ENCODE measurements around the gene ATP2B2. TPM values are rescaled to one million over a fixed set of nuclear protein-coding genes. Genes with fewer than 3 reads are reported as not detected.

Gene ATP2B2
- total RNA-seq, 1 experiment from 2014 or later: not detected

DNA sequence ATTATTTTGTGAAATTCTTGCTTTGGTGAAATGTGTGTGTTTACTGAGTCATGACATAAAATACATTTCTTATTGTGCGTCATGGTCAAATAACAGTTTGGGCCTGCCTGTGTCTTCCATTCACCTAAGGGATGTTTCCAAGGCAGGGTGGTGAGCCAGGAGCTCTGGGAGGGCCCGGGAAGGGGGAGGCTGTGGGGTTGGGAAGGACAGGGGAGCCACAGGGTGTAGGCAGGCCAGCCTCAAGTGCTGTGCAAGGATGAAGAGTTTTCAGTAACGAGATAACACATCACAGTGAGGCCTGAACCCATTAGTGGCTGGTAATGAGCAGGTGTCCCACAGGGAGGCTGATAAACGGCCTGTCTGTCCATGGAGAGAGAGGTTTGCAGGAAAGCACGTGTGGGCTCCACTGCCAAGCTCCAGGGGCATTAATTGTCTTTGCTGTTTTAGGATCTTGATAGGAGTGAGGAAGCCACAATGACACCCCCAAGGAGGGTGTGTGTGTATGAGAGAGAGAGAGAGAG, 148.9 kb downstream of the ATP2B2 start:
- no peaks in the 10 kb centered on the region for H3K79me2 ChIP-seq (ENCODE audit: insufficient read depth, low read length)
- CTCF ChIA-PET: no interaction called here
- no peak overlapping the region for H3K4me2 ChIP-seq (ENCODE audit: low read length)

More for the DNA sequence above, 148.9 kb downstream of the ATP2B2 start:
- Histone ChIP-seq H3K27ac (ENCODE audit: low read depth, low read length) (no peak overlapping the region), H3K4me1 (ENCODE audit: control insufficient read depth in 1 of 2, insufficient read depth in 2 of 2, low read length in 2 of 2) (peaks cover 0 to 7% of the 10 kb centered on the region in 2 experiments; a peak in 1 of 4 replicates), H3K9me2 (ENCODE audit: insufficient read depth) (no peaks in the 10 kb centered on the region), H3K27me3 (ENCODE audit: insufficient read depth, low read length) (peaks cover 4% of the 10 kb centered on the region; the same call in 1 of the 2 replicates), H3K9ac (ENCODE audit: low read length) (no peak overlapping the region), H3K9me3 (ENCODE audit: control insufficient read depth in 1 of 2, insufficient read depth in 1 of 2, low read depth in 1 of 2, low read length in 2 of 2) (no peaks in the 10 kb centered on the region), H3K36me3 (ENCODE audit: control insufficient read depth in 1 of 2, insufficient read depth in 2 of 2, low read length in 2 of 2) (no peaks in the 10 kb centered on the region), H4K20me1 (ENCODE audit: insufficient read depth) (no peaks in the 10 kb centered on the region), H3K4me3 (replicated peaks in 1 of 2; ENCODE audit: low read depth in 1 of 2, low read length in 2 of 2) (no peak overlapping the region), H2AFZ (ENCODE audit: low read depth, low read length, poor library complexity, severe bottlenecking) (no peak overlapping the region)
- DNase-seq (ENCODE audit: low read depth, low spot score) (no peak), ATAC-seq (no peak)
- POLR2A ChIA-PET: no interaction called here
- BruUV-seq (replicated peaks): no TSS peak
- intact Hi-C loops (cut with micrococcal nuclease): no loop called here
- RAD21 ChIA-PET (ENCODE audit: low non-redundant PET in 1 of 2, low total read pairs in 2 of 2, uncharacterized antibody in 2 of 2, unreplicated experiment in 2 of 2): interaction anchor here in 1 of 2 experiments (1.1 kb wide), 1 partner anchor 12 kb away, joined by 3 read pairs; no protein-coding TSS in a partner anchor
- TF ChIP-seq, protein P1, sequence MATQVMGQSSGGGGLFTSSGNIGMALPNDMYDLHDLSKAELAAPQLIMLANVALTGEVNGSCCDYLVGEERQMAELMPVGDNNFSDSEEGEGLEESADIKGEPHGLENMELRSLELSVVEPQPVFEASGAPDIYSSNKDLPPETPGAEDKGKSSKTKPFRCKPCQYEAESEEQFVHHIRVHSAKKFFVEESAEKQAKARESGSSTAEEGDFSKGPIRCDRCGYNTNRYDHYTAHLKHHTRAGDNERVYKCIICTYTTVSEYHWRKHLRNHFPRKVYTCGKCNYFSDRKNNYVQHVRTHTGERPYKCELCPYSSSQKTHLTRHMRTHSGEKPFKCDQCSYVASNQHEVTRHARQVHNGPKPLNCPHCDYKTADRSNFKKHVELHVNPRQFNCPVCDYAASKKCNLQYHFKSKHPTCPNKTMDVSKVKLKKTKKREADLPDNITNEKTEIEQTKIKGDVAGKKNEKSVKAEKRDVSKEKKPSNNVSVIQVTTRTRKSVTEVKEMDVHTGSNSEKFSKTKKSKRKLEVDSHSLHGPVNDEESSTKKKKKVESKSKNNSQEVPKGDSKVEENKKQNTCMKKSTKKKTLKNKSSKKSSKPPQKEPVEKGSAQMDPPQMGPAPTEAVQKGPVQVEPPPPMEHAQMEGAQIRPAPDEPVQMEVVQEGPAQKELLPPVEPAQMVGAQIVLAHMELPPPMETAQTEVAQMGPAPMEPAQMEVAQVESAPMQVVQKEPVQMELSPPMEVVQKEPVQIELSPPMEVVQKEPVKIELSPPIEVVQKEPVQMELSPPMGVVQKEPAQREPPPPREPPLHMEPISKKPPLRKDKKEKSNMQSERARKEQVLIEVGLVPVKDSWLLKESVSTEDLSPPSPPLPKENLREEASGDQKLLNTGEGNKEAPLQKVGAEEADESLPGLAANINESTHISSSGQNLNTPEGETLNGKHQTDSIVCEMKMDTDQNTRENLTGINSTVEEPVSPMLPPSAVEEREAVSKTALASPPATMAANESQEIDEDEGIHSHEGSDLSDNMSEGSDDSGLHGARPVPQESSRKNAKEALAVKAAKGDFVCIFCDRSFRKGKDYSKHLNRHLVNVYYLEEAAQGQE (IDR thresholded peaks at IDR 0.05; ENCODE audit: low read depth): no peak
- TF ChIP-seq FOSL1 (IDR thresholded peaks at IDR 0.05; ENCODE audit: low read depth): no peak
- TF ChIP-seq SP1 (IDR thresholded peaks at IDR 0.05; ENCODE audit: low read depth): no peak
- TF ChIP-seq YY1 (IDR thresholded peaks at IDR 0.05; ENCODE audit: extremely low read depth, insufficient replicate concordance, low read depth, low read length): no peak
- TF ChIP-seq CBX3 (IDR thresholded peaks at IDR 0.05; ENCODE audit: low read depth): no peak
- no peak for TF ChIP-seq POLR2A (IDR thresholded peaks at IDR 0.05; ENCODE audit: borderline replicate concordance, extremely low read depth, insufficient read depth, insufficient read length)
- TF ChIP-seq, protein P2, sequence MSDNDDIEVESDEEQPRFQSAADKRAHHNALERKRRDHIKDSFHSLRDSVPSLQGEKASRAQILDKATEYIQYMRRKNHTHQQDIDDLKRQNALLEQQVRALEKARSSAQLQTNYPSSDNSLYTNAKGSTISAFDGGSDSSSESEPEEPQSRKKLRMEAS (IDR thresholded peaks at IDR 0.05): no peak
- no peak for TF ChIP-seq ZFX (IDR thresholded peaks at IDR 0.05)
- TF ChIP-seq ZNF274 (IDR thresholded peaks at IDR 0.05; ENCODE audit: low read depth, low read length): no peak
- TF ChIP-seq EZH2 (IDR thresholded peaks at IDR 0.05): no peak
- no peak for TF ChIP-seq SRF (IDR thresholded peaks at IDR 0.05; ENCODE audit: low read depth)
- no peak for TF ChIP-seq EZH2phosphoT487 (IDR thresholded peaks at IDR 0.05; ENCODE audit: borderline replicate concordance)
- no peak for TF ChIP-seq ELF1 (IDR thresholded peaks at IDR 0.05; ENCODE audit: borderline replicate concordance, low read depth)
- no peak for TF ChIP-seq CEBPB (IDR thresholded peaks at IDR 0.05; ENCODE audit: low read depth)
- no peak for TF ChIP-seq RAD21 (IDR thresholded peaks at IDR 0.05; ENCODE audit: low read depth)
- TF ChIP-seq POLR2AphosphoS5 (IDR thresholded peaks at IDR 0.05; ENCODE audit: low read depth, low read length): no peak
- TF ChIP-seq EGR1 (IDR thresholded peaks at IDR 0.05; ENCODE audit: low read depth): no peak
- TF ChIP-seq, protein P3, sequence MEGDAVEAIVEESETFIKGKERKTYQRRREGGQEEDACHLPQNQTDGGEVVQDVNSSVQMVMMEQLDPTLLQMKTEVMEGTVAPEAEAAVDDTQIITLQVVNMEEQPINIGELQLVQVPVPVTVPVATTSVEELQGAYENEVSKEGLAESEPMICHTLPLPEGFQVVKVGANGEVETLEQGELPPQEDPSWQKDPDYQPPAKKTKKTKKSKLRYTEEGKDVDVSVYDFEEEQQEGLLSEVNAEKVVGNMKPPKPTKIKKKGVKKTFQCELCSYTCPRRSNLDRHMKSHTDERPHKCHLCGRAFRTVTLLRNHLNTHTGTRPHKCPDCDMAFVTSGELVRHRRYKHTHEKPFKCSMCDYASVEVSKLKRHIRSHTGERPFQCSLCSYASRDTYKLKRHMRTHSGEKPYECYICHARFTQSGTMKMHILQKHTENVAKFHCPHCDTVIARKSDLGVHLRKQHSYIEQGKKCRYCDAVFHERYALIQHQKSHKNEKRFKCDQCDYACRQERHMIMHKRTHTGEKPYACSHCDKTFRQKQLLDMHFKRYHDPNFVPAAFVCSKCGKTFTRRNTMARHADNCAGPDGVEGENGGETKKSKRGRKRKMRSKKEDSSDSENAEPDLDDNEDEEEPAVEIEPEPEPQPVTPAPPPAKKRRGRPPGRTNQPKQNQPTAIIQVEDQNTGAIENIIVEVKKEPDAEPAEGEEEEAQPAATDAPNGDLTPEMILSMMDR (IDR thresholded peaks at IDR 0.05 in 2 of 3, conservative IDR thresholded peaks at IDR 0.05 in 1 of 3; ENCODE audit: borderline replicate concordance in 1 of 3, insufficient read depth in 1 of 3, low read depth in 2 of 3, low read length in 2 of 3): no peak
- TF ChIP-seq, protein P4, sequence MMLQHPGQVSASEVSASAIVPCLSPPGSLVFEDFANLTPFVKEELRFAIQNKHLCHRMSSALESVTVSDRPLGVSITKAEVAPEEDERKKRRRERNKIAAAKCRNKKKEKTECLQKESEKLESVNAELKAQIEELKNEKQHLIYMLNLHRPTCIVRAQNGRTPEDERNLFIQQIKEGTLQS (IDR thresholded peaks at IDR 0.05): no peak
- TF ChIP-seq, protein P5, sequence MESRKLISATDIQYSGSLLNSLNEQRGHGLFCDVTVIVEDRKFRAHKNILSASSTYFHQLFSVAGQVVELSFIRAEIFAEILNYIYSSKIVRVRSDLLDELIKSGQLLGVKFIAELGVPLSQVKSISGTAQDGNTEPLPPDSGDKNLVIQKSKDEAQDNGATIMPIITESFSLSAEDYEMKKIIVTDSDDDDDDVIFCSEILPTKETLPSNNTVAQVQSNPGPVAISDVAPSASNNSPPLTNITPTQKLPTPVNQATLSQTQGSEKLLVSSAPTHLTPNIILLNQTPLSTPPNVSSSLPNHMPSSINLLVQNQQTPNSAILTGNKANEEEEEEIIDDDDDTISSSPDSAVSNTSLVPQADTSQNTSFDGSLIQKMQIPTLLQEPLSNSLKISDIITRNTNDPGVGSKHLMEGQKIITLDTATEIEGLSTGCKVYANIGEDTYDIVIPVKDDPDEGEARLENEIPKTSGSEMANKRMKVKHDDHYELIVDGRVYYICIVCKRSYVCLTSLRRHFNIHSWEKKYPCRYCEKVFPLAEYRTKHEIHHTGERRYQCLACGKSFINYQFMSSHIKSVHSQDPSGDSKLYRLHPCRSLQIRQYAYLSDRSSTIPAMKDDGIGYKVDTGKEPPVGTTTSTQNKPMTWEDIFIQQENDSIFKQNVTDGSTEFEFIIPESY (IDR thresholded peaks at IDR 0.05; ENCODE audit: extremely low read depth, insufficient replicate concordance, low read length): no peak

All from HCT116 (cell line).